HG02973 (cell line): ENCODE measurements around the gene ADAM8.
"Not testable (repeated sequence)": the region's sequence is repeated elsewhere in the genome, so short reads cannot be mapped to it uniquely, and the experiment has no call there.

Experiments
- ATAC-seq: cut with Tn5 transposase; IDR thresholded peaks from one replicate; pipeline ENCODE4 v1.9.1; 2021; ENCODE audit warnings: moderate library complexity; ENCODE audit not compliant: unreplicated experiment

Gene ADAM8

DNA sequence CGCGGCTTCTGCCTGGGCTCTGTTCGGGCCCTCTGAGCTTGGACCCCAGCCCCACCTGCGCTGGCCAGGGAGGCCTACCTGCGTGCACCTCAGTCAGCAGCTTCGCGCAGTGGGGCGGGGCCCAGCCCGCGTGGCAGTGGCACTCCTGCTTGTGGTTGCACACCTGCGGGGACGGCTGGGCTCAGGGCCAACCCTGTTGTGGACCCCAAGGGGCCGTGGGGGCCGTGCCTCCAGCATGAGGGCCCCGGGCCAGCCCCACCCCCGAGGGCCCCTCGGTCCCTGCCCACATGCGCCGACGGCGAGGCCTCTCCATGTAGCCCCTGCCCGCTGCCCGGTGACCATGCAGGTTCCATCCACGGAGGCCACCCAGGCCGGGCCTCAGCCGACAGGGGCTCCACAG, 7.3 kb downstream of the ADAM8 start:
- no peak for ATAC-seq

DNA sequence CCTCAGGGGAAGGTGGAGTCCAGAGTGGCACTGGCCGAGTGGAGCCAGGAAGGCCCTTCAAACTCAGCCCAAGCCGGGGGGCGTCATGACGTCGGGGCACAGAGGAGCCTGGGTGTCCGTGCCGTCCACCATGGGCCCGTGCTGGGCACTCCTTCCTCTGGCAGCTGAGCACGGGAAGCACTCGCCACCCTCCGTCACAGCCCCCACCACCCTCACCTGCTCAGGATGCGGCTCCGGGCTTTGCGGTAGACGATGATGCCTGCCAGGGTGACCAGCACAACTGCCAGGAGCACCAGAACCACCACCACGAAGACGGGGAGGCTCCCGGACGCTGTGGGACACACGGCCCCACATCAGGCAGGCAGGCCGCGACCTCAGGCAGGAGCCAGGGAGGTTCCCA, 8.1 kb downstream of the ADAM8 start:
- no peak for ATAC-seq

DNA sequence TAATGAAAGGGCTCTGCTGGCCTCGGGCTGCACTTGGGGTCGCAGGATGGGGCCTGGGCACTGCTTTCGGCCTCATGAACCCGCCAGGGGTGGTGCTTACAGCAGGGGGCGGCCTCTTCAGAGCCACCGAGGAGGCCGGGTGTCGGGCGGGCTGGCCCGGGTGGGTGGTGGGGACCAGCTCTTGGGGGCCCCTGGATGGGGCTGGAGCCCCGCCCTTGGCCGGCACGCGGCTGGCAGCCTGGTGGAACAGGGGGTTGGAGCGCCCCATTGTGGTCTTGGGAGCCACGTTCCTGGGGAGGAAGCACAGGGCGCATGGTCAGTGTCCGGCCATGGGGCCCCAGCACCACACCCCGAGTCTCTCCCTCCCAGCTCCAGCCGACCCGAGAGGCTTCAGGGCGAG, 8.8 kb downstream of the ADAM8 start:
- no peak for ATAC-seq

DNA sequence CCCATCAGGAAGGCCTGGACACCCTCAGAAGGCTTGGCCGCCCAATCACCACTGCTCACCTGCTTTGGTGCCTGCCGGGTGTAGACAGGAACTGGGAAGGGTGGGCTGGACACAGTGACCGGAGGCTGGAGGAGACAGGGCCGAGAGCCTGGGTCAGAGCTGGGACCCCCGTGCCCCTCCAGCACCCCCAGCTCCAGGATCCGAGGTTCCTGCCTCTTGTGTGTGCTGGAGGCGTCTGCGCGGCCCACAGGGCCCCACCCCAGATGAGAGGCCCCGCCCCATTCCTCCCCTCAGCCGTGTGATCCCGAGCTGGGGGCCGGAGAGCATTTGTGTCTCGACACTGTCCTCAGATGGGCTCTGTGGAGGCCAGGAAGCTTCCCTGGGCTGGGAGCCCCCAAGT, 9.4 kb downstream of the ADAM8 start:
- ATAC-seq, result no peak

DNA sequence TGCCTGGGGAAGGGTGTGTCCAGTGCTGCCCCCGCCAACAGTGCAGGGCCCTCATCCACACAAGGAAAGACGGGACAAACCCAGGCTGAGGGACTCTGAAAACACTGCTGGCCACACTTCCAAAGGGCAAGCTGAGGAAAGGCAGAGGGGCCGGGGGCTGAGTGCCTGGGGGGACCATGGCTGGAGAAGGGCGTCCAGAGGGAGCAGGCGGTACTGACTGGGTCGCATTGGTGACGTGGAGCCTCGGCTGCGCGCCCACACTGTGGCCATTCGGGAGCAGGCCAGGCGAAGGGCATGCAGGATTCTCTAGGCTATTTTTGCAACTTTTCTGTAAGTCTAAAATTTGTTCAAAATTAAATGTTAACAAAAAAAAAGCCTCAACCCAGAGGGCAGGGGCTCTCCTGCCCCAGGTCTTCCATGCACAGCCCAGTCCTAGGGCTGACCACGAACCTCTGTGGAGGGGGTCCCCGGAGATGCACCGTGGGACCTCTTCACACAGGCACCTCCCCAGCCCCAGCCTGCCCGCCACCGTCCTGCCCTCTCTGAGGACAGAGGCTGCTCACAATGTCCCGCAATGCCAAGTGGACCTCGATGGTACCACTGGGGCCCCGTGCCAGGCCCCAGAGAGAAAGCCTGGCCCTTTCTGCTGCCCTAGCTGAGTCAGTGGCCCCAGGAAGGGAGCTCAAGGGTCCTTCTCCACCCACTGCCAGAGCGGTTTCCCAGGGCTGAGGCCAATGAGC, 10.4 kb downstream of the ADAM8 start:
- no peak for ATAC-seq

DNA sequence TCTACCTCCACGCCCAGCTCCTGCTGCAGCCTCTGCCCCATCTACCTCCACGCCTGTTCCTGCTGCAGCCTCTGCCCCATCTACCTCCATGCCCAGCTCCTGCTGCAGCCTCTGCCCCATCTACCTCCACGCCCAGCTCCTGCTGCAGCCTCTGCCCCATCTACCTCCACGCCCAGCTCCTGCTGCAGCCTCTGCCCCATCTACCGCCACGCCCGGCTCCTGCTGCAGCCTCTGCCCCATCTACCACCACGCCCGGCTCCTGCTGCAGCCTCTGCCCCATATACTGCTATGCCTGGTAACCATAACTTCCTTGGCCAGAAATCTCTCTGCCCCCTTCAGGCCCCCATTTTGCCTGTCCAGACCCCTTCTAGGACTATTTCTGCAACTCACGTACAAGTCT, 11.6 kb downstream of the ADAM8 start:
- not testable (repeated sequence) for ATAC-seq

DNA sequence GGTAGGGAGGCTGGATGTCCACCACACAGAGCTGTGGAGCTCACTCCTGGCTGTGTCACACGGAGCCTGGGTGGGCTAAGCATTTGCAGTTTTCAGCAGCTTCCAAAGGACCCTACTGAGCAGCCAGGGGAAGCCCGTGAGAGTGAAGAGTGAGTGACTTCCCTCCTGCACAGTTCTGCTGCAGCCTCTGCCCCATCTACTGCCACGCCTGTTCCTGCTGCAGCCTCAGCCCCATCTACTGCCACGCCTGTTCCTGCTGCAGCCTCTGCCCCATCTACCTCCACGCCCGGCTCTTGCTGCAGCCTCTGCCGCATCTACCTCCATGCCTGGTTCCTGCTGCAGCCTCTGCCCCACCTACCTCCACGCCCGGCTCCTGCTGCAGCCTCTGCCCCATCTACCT, 12.2 kb downstream of the ADAM8 start:
- ATAC-seq, result no peak

DNA sequence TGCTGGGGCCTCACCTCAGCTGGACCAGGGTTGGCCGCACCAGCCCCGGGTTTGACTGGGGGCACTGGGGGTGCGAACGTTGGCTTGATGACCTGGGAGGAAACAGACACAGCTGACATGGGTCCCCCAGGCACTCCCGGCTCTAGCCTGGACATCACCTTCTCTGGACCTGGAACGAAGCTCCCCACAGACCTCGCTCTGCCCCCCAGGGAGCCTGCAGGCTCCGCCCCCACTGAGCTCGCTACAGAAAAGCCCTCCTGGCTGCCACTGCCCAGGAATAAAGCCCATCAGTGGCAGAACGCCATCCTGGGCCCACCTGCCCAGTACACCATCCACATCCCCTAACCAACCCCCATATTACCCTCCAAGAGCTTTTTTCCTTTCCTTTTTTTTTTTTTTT, 13.0 kb downstream of the ADAM8 start:
- ATAC-seq, result no peak

DNA sequence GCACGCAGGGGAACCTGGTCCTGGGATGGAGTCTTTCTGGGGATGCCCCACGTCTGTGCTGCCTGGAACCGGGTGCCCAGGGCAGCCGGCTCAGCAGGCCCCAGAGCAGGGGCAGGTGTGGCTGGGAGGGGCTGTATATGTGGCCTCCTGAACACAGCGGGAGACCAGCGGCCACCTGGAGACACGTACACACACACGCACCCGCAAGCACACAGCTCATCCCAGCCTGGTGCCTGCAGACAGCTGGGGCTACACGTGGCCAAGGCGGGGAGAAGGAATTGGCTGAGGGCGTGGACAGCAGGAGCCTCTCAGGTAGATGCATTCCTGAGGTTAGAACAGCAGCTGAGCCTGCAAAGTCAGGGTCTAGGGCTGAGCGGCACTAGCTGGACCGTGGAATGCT, 14.0 kb downstream of the ADAM8 start:
- ATAC-seq, result no peak

DNA sequence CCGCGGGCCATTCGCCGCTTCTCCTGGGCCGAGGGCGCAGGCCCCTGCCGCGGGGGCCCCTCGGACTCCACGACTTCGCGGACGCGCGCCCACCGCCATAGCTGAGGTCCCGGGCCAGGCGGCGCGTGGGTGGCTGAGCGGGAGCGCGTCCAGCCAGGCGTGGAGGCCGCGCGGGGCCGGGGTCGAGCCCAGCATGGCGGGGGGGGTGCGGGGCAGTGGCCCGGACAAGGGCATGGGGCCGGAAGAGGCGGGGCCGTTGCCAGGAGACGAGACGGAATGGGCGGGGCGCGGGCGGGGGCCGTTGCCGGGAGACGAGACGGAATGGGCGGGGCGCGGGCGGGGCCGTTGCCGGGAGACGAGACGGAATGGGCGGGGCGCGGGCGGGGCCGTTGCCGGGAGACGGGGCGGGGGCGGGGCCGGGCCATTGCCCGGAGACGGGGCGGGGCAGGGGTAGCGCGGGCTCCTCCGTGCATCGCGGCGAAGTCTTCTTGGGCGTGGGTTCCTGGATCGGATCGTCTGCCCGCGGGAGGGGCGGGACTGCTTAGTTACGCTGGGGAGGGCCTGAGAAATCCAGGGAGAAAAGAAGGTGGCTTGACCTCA, 14.8 kb downstream of the ADAM8 start:
- ATAC-seq, result peak; percentile 54

DNA sequence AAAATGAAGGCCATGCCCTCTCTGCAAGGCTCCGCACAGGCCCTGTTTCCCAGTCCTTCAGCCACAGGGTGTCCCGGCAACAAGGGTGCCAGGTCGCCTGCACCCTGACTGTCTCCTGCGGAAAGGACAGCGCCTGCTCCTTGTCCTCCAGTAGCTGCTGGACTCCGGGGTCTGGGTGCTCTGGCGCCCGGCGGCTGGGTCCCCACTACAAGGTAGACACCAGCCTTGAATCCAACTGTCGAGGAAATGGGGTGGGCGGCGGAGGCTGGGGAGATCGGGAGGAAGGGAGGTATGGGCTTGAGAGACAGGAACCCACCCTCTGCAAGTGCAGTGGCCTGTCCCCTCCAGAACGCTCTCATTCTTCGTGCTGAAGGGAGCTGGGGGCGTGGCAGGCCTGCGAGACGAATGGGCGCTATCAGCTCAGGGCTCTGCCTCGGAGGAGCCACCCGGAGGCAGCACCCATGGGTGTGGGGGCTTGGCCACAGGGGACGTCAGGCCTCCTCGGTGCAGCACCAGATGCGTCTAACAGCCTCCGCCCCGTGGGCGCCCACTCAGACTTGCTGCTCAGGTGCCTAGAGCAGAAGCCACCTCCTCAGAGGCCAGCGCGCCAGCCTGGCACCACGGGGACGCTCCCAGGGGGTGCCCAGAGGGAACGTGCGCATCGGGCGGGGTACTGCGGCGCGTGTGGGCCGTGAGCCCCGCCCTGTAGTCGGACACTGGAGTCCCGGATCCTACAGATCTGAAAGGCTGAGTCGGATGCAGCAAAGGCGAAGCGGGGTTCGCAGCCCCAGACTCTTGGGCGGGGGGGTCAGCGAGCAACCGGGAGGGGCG, 15.6 kb downstream of the ADAM8 start:
- peak; percentile 41 for ATAC-seq

DNA sequence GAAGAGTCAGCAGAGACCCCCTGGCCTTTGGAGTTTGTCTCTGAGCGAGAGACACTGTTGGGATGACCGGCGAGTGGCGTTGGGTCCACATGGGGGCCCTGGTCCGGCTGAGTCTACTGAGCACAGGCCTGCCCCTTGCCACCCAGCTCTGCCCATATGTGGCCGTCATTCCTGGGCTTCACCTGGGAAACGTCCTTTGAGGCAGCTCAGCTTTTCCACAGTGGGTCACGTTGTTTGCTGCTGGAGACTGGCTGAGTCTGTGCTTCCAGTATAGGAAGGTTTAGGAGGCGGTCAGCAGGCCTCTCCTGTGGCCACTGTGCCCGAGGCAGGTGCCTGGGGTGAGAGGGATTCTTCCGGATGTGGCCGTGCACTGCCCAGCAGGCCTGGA, 17.1 kb downstream of the ADAM8 start:
- no peak for ATAC-seq

DNA sequence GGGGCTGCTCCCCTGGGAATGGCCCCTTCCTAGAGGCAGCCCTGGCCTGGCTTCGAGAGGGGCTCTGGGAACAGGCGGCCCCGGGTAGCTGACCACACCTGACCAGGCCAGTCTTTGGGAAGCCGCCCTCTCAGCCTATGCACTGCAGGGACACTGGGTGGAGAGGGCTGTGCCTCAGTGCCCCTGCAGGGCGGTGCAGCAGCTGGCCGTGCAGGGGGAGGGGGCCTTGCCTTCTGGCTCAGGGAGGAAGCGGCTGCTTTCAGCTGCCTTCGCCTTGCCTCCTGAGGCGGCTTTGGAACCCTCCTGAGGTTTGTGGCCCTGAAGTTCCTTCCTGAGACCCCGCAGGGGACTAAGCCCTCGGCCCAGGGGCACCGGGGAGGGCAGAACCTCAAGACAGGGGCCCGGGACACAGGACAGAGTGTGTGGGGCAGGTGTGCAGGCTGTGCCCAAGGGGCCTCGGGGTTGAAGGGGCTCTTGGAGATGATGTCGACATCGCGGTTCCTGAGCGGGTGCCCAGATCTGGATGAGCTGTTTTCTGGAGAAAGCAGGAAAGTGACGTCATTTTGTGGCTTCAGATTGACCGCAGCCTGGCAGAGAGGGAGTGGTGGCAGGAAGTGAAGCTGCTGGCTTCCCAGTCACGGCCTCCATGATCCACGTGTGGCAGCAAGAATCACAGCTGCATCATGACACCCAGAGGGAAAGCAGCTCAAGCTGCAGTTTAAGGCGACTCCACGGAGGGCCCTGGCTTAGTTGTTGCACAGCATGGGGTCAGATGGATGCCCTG, 17.7 kb downstream of the ADAM8 start:
- no peak for ATAC-seq

DNA sequence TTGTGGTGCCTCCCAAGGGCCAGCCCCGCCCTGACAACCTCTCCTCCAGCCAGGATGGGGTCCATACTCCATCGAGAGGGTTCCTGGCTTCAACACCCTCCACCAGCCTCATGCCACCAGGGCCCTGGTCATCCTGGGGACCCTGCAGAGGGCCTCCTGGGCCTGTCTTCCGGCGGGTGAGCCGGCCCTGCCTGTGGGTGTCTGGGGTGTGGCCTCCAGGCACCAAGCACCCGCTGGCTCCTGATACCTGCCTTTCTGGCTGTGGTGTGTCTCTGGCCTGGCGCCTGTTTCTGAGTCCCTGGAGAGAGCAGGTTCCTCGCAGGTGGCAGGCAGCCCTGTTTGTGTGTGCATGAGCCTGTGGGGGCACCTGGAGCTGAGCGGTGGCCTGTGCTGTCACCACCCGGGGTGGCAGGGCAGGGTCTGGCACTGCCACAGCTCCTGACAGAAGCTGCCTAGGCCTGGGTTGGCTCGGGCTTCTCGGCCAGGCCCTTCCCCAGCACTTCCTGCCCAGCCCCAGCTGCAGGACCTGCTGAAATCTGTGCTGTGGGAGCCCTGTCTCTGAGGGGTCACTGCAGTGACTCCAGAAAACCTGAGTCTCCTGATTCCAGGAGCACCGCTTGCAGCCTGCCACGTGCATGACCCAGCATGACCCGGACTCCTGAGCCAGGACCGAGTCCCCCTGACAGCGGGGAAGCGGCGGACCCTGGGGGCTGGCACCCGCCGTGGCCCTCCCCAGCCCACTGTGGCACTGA, 18.4 kb downstream of the ADAM8 start:
- no peak for ATAC-seq

DNA sequence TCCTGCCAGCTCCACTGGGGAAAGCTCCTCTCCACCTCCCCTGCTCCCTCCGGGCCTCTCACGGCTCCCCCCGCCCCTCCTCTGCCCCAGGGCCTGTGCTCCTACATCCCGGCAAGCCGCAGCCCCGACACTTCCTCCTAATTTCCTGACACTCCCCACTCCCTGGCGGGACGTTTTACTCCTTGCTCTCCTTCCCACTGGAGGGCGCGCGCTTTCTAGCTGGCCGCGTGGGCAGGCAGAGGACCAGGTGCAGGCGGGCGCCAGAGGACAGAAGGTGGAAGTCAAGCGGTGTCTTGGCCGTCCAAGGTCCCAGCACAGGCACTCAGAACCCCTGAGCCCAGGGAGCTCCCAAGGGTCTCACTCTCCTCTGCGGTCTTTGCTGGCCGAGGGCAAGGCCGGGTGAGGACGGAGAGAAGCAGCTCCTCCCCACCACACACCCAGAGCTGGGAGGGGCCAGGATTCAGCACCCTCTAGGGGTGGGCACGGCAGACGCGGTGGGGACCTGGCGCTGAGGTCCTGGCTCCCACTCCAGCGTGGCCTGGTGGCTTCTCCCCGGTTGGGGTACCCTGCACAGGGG, 19.1 kb downstream of the ADAM8 start:
- ATAC-seq, result no peak

DNA sequence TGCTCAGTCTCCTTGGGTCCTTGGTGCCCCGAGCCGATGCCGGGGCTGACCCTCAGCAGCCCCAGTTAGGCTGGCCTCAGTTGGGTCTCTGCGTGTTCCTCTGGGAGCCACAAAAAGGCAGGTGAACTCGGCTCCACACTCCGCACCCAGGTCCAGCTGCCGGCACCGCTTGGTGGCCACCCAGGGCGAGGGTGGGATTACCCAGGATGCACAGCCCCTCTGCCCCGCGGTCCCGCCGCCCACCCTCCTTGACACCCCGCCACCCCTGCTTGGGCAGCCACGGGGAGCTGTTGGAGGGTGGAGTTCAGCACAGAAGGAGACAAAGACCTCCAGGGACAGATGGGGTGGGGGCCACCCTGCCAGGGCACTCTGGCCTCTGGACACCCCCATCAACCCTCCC, 21.3 kb downstream of the ADAM8 start:
- ATAC-seq, result no peak

DNA sequence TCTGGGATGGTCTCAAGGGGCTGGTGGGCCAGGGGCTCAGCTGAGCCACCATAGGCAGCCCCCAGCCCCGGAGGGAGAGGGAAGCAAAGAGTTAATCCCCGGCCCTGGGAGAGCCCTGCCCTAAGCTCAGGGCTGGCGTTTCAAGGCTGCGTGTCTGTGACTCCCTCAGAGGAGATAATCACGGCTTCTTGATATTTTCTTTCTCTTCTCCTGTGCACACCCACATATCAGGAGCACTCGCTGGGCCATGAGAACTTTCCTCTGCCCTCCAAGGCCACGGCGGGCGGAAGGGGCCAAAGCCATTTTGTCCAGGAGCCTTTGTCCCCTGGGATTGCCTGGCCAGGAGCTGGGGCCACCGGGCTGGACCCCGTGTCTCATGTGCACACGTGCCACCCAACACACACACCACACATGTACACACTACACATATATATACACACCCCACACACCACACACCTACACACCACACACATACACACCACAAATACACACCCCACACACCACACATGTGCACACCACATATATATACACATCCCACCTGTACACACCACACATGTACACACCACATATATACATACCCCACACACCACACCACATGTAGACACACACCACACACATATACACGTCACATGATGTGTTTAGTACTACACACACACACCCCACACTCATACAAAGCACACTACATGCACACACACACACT, 22.1 kb downstream of the ADAM8 start:
- ATAC-seq, result no peak

DNA sequence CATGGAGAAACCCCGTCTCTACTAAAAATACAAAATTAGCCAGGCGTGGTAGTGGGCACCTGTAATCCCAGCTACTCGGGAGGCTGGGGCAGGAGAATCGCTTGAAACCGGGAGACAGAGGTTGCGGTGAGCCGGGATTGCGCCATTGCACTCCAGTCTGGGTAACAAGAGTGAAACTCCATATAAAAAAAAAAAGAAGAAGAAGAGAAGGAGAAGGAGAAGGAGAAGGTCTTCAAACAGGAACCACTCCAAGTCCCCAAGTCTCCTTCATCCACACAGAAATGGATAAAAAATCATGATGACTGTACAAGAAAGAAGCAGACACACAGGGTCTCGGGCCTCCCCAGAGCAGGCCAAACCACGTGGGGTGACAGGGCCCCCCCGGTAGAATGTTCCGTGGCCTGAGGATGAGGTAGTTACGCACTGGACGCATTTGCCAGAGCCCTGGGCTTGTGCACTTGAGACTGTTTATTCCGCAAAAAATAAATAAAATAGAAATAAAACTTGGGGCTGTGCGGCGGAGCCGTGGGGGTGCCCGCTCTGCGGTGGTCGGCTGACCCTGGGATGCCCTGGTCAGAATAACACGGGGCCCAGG, 23.2 kb downstream of the ADAM8 start:
- no peak for ATAC-seq

DNA sequence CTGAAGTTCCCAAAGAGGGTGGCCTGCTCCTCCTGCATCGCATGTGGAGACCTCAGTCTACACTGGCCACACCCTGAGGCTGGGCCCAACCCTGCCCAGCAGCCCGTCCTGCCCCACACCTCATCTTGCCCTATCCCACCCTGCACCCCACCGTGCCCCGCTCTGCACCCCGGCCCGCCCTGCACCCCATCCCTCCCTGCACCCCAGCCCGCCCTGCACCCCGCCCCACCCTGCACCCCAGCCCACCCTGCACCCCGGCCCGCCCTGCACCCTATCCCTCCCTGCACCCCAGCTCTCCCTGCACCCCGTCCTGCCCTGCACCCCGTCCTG, 24.5 kb downstream of the ADAM8 start:
- ATAC-seq, result no peak
